GM12873 (cell line): Measurements from ENCODE around the gene IL18R1.

Source experiments
- TF ChIP-seq, protein P1 (sequence below): IDR thresholded peaks from 2 replicates; pipeline ENCODE4 v1.5.1; 2012; ENCODE audit warnings: low read depth, mild to moderate bottlenecking, moderate library complexity, low read length, control low read depth; ENCODE audit not compliant: insufficient read depth; ENCODE audit errors: missing control alignments

IL18R1 gene

DNA sequence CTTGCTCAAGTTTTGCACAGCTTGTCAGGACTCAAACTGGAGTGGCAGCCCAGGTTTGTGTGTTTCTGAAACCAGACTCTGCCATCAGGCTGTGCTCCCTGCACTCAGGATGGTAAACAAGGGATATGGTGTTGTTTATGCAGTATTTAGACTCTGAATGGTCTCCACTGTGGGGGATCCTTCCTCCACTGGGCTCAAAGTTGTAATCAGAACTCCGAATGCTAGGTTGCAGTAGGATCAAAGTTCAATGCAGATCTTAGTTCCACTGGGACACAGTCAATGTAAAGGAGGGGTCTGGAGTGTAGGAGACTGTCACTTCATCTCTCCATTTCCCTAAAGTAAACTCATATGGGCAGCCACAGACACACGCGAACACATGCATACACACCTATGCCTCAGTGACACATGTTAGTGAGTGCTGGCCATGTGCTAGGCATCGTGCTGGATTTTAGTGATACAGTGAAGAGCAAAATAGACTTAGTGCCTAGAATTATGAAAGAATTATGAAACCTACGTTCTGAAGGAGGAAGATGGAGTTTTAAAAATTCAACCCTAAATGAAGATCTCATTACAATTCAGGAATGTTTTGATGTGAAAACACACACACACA lies 6.1 kb downstream of the IL18R1 start:
- TF ChIP-seq, protein P1, sequence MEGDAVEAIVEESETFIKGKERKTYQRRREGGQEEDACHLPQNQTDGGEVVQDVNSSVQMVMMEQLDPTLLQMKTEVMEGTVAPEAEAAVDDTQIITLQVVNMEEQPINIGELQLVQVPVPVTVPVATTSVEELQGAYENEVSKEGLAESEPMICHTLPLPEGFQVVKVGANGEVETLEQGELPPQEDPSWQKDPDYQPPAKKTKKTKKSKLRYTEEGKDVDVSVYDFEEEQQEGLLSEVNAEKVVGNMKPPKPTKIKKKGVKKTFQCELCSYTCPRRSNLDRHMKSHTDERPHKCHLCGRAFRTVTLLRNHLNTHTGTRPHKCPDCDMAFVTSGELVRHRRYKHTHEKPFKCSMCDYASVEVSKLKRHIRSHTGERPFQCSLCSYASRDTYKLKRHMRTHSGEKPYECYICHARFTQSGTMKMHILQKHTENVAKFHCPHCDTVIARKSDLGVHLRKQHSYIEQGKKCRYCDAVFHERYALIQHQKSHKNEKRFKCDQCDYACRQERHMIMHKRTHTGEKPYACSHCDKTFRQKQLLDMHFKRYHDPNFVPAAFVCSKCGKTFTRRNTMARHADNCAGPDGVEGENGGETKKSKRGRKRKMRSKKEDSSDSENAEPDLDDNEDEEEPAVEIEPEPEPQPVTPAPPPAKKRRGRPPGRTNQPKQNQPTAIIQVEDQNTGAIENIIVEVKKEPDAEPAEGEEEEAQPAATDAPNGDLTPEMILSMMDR = no peak

DNA sequence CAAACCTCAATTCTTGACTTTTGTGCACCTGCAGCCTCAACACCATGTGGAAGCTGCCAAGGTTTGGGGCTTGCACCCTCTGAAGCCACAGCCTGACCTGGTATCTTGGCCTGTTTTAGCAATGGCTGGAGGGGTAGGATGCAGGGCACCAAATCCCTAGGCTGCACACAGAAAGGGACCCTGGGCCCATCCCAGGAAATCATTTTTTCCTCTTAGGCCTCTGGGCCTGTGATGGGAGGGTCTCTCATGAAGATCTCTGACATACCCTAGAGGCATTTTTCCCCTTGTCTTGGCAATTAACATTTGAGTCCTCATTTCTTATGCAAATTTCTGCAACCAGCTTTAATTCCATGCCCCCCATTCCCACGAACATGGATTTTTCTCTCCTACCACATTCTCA lies 10.2 kb downstream of the IL18R1 start:
- TF ChIP-seq, protein P1 = no peak

DNA sequence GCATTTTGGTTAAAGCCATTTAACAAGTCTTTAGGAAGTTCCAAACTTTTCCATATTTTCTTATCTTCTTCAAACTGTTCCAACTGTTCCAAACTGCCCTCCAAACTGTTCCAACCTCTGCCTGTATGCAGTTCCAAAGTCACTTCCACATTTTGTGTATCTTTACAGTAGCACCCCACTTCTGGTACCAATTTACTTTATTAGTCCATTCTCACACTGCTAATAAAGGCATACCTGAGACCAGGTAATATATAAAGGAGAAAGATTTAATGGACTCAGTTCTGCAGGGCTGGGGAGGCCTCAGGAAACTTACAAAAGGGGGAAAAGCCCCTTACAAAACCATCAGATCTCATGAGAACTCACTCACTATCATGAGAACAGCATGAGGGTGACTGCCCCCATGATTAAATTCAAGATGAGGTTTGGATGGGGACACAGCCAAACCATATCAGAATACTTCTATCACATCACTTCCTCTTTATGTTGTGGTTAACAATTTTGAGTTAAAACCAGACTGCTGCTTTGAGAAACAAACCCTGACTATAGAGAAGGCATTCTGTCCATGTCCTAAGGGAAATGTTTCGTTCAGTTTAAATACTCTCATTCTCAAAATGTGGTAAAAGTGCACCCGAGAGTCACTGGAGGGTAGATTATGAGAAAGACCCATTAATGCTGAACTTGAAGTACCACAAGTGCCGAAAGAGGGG lies 11.0 kb downstream of the IL18R1 start:
- TF ChIP-seq, protein P1 = no peak

DNA sequence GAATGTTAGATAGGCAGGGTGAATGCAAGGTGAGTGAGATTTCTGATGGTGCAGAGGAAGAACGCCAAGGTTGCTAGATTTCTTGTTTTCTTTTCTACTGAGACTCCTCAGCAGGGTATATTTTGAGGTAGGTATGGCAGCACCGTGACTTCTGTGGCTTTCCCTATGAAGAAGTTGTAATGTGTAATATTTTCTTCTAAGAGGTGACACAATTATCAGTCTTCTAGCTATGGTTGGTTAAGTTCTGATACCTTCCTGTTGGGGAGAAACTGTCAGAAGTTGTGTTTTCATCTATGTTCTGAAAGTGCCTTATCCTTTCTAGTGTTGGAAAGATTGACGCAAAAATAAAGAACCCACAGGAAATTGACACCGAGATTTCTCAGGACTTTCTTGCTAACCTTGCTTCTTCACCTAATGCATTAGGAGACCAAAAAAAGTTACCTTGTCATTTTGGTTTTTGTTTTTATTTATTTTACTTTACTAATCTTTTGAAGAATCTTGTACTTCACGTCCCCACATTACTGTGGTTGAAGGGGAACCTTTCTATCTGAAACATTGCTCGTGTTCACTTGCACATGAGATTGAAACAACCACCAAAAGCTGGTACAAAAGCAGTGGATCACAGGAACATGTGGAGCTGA lies 11.9 kb downstream of the IL18R1 start:
- TF ChIP-seq, protein P1 = no peak

DNA sequence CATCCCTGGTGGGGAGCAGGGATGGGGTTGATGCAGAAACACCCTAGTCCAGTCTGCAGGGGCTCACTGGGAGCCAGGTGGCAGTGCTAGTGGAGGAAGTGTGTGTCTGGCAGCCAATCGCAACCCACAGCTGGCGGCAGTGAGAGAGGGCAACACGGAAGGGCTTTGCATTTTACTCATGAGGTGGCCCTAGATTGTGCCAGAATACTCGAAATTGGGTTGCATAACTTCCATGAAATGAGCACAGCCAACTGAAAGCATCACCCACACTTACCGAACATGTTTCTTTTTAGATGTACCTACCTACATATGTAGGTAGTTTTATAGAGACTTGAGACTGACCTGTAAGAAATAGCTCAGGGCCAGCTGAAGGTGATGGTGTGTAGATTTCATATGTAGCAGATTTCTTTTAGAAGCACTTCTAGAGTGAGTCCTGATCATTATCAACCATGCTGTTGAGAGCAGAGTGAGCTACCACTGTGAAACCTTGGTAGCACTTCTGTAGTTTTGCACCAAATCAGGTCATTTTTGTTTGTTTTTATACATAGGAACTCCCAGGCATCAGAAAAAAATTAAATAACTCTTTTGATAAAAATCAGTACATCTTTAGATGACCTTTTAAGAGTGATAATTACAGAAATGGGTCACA lies 13.0 kb downstream of the IL18R1 start:
- TF ChIP-seq, protein P1 = no peak

DNA sequence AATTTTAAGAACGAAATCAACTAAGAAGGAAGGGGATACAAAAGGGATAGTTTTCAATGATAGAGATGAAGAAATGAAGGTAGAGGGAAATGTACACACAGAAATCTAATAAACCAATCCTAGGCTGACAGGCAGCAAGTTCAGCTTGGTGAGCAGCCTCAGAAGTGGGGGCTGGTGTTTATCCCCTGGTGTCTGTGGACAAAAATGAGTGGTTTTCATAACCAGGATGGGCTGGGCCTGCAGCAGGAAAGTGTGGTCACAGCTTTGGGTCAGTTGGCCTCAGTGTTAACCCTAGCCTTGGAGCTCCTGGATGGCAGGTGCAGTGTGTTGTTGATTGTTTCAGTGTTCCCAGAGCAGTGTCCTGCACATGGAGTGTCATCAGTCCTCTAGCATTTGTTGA lies 14.3 kb downstream of the IL18R1 start:
- TF ChIP-seq, protein P1 = no peak

DNA sequence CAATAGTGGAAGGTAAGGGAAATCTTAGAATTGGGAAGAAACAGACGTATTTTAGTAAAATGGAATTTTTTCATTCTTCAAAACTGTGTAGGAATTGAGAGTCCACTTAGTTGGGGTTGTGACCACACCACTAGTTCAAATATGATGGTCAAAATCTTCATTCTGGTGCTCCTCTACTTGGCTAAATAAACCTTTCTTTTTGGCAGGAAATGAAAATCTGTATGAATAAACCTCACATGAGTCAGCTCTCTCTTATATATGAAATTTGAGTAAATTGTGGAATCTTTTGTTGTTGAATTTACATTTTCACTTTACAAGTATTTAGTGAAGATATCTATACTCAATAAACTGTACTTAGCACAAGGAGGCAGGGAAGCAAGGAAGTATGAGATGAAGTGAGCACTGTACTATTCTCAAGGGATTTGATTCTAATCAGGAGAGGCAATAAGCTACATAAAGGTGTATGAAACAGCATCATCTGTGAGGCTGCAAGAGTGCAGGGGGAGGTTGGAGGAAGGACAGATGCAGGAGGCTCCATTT lies 20.5 kb downstream of the IL18R1 start:
- TF ChIP-seq, protein P1 = no peak
